ENCODE data around the gene DGKB.

The DGKB gene

DNA sequence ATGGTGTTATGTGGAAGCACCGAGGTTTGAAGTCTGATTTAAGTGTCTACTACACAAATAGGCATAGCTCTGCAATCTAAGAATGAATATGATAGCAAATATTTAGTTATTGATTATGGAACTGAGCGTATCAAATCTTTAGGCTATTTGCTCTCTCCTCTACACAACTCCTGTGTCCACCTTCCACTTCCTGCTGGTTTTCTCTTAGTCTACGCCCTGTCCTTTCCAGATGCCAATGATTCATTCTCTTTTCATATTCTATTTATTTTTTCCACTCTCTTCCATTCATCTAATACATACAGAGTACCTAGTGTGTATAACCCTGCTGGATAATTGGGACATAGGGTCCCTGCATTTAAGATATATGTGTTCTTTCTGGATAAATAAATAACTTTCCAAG is 83.7 kb downstream of the DGKB start:
- DNase-seq: no peak

DNA sequence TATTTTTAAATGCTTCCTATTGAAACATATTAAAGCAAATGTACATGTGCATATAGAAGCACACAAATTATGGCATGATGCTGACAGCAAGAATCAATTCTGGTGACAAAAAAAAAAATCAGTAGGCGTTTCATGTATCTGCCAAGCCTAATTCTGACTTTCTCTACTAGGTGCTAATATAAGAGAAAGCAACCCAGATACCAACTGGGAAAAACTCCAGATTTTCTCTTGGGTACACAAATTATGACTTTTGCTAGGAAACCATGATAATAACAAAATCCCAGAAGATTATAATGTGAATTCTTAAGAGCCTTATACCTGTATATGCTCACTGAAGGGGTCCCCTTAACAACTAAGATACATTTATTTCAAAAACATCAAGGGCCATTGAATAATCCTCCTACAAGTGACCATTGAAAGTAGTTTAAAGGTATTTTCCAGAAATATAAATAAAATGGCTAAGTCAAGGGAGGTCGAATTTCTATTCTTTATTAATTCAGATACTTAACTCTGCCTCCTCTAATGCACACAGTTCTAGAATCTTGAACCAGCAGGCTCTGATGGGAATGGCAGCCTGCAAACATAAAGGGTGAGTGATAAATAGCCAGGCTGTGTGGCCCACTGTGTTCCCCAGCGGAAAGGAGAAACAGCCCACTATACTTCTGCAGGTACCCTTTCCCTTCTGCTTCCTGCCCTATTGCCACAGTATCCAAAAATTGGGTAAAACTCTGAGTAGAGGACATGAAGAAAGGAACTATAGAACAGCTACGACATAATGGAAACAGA is 84.5 kb downstream of the DGKB start:
- no peak for DNase-seq

DNA sequence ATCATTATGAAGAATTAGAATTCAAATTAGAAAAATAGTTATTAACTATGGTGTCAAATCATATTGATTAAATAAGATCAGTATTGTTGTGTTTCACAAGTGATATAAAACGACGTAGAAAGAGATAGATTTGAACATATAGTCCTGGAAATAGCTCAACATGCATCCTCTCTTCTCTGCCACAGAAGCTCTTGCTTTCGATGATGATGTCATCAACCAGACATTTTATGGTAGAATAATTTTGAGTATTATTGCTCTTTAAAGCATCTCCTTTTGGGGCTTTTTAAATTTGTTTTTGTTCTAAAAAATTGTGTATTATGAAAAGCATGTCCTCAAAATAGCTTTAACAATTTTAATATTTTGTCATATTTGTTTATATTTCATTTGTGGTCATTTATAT is 95.0 kb downstream of the DGKB start:
- DNase-seq: no peak

DNA sequence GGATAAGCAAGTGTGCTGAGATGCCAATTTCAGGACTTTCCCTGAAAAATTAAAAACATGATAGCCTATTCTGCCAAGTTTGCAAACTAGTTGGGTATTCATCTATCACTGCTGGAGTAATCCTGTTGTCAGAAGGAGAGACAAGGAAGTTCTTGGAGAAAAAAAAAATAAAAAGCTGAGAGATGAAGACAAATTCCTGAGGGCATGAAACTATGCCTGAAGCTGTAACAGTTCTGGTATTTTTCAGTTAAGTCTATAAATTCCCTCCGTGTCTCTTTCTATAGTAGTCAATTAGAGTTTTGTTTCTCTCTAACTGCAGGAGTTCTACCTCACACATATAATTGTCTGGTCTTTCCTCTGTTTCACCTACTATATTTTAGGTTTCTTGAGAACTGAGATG is 95.7 kb downstream of the DGKB start:
- no peak for DNase-seq

DNA sequence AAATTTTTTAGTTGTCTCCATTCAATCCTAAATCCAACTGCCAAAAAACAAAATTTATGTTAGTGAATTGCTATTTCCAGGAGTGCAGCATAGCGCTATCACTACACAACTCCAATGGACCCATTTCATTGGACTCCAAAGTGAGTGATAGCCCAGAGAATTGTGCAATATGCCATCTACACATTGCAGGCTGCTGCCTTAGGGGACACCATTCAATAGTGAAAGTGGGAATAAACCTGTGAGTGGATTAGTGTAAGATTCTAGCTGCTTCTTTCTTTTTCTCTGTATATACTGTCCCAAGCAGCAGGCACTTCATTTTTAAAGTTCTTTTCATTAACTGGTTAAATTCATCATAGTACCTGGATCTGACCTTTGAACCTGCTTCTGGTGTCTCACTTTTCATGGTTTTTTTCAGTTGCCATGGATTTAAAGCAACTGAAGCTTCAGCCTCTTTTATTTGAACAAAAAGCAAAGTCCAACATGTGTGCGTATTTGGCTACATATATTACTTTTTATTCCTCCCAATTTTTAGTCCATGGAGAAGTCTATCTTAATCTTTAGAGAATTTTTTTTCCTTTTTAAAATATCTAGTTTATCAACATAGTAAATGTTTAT is 97.3 kb downstream of the DGKB start:
- DNase-seq: no peak

DNA sequence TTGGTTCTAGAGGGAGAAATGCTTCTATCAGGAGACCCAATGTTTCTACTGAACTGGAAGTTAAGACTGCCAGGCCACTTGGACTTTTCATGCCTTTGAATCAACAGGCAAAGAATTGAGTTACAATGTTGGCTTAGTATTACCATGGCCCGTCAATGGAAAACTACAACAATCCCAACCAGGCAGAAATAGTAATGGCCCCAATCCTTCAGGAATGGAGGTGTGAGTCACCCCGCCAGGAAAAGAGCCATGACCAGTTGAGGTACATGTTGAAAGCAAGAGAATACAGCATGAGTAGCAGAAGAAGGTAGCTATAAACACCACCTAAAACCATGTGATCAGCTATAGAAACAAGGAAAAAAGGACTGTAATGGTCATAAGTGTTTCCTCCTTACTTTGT is 101.9 kb downstream of the DGKB start:
- DNase-seq: no peak

DNA sequence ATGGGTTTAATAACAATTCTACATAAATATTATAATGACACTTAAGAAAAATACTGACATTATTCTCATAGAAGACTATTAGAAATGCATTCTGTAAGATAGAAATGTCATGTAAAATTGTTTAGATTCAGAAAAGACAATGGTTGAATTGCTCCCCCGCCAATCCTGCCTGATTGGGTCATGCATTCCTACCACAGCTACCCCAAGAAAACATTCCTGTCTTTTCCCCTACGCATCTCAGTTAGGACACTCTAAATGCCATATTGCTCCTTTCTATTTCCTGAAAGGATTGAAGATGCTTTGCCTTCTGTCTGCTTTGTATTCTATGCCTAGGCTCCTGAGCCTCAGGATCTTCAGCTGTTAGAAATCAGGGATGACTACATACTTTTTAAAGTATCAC is 109.4 kb downstream of the DGKB start:
- DNase-seq: no peak

DNA sequence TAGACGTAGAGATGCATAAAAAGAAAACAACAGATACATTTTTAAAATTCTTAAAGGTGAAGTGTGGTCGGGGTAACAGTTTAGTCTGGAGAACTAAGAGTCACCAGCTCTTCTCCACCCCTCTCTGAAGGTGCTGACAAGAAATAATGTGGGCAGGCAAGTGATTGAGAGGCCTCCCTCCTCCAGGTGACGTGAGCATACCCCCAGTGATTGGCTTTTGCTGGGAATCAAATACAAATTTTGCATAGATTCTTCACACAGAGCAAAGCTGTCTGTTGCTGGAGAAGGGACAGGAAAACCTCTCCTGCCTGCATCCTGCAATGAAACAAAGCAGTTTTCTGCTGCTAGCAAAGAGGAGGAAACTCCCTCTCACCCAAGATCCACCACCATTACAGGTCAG is 115.0 kb downstream of the DGKB start:
- no peak for DNase-seq

DNA sequence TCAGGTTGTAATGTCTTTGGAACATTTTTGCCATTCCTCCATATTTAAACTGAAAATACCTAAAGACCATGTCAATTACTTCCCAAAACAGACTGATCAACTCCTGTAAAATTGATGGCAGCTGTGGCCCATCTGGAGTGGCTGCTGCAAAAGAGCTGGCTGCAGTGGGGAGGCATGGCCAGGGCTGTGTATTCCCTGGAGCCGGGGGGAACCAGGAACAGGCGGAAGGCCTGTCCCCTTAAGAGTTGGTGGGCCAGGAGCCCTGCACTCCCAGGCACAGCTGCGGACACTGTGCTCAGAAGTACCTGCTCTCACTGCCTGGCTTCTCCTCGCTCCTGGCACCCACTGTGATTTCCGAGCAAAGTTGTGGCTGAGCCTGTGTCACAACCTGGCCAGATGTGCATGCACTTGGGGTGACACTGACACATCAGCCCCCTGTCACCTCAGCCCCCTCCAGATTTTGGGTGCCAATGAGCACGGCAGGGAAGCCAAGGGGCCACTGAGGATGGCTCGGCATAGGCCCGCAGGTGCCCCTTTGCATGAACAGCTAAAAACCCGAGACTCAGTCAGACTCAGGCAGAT is 116.1 kb downstream of the DGKB start:
- no peak for DNase-seq

DNA sequence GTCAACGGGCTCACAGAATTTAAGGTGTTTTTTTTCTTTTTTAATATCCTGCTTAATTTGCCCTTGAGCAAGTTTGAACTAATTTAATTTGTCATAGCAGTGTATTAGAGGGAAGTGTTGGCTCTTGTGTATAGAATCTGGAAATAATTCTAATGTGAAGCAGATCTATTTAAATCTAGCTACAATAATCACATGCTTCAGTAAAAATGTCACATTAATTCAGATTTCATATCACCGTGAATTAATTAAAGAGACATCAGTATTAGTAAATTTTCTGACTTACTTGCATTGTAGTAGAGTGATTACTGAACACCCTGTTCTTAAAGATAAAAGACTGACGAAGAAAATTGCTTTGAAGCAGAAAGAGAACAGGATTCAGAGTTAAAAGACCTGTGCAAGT is 124.7 kb downstream of the DGKB start:
- DNase-seq: no peak

DNA sequence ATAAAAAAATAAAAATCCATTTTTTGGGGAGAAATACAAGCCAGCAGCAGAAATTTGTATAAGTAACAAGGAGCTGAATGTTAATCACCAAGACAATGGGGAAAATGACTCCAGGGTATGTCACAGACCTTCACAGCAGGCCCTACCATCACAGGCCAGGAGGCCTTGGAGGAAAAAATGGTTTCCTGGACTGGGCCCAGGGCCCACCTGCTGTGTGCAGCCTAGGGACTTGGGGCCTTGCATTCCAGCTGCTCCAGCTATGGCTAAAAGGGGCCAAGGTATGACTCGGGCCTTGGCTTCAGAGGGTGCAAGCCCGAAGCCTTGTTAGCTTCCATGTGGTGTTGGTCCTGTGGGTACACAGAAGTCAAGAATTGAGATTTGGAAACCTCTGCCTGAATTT is 126.3 kb downstream of the DGKB start:
- DNase-seq: no peak

DNA sequence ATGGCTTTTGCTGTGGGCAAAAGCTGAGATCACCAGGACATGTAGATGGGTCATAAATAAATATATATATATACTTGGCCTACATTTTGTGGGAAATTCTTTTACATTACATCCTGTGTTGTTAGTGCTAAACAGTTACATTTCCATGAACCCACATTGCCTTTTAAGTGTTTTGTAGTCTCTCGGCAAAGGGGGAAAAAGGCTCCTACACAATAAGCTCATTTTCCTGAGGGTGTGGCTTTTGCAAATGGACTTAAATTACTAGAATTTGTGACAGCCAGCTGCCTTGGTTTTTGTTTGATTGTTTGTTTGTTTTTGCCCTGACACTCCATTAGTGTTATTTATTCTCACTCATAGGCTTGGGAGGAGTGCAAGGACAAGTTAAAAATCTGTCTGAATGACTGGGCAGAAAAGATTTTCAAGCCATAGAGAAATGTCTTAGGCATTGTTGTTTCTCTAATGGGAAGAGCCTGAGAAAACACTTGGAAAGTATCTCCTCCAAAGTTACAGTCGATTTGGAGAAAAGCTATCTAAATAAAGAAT is 128.8 kb downstream of the DGKB start:
- no peak for DNase-seq

DNA sequence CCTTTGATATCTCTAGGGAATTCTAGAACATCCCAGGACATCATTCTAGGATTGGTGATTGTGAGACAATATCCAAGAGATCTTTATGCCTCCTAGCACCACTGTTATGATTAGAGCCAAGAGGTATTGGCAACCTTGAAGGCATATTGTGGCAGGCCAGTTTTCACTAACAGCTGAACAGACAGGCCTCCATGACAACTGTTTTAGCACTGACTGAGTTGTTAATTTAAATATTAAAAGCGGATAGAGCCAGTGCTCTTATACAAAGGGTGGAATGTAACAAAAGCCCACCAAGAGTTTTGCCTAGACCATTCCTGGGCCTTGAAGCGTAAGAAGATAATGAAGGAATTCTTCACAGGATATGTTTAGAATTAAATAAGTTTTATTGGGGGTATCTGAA is 131.9 kb downstream of the DGKB start:
- no peak for DNase-seq

DNA sequence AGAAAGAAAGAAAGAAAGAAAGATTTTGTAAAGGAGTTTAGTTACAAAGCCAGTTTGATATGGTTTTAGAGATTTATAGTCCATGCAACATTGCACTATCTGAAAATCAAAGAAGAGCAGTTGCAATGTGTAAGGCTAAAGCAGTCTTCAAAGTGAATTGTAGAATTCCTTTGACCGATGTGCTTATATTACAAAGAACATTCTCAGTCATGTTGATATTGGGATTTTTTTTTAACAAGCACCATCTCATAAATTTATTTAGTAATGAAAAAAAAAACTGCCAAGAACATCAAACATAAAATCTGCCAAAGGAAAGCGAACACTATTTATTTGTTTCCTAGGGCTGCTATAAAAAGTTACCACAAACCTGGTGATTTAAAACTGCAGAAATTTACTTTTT is 133.3 kb downstream of the DGKB start:
- DNase-seq: no peak

DNA sequence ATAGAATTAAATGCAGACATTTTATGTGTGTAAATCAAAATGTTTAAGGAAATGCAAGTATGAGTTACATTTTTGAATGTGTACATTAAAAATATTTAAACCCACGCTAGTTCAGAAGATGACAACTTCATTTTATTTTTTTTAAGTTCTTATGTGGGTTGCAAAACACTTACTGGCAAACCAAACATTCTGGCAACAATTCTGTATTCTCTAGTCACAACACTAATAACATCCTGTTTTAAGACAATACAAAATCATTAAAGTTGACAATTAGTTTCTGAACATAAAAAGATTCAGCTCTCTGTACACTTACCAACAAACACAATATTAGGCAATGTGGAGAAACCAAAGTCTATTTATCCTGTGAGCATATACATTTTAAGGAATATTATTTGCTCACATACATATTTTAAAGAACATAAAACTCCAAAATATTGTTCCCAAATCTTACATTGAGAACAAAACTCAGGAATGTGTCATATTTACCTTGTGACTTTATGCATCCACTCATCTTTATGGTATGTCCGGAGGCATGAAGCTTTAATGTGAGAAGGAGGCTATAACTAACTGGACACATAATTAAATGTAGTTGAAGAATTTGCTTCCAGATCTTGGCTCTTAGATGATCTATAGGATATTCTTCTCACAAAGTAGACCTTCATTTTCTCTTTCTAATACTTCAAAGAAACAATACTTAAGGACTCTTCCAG is 134.7 kb downstream of the DGKB start:
- no peak for DNase-seq

DNA sequence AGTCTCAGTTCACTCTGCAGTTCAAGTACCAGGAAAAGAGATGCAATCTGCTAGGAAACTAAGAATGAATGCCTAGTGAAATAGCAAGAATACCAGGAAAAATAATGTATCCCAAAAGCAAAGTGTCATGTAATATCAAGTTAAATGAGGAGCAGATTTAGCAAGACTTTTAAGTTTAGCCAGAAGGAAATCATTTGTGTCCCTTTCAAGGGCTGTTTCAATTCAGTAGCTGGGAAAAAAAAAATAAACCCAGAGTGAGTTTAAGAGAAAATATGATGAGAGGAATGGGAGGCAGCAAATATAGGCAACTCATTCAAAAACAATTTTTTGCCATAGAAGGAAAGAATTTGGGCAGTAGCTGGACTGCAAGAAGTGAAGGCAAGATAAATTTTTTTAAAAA is 135.8 kb downstream of the DGKB start:
- no peak for DNase-seq

DNA sequence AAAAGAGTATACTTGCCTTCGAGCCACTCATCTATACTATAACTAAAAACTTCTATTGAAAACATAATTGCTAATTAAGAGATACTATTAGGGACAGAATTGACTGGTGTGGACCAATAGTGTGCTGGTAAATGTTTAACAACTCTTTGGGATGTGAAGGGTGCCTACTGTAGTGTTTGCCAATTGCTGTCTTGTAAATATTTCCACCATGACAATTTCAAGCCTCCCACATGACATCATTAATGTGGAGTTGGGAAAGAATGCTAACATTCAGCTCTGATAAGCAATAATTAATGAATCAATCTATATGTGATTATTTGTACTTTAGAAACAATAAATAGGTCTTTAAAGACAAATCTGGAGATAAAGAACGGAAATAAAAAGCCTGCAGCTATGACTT is 136.8 kb downstream of the DGKB start:
- DNase-seq: no peak

DNA sequence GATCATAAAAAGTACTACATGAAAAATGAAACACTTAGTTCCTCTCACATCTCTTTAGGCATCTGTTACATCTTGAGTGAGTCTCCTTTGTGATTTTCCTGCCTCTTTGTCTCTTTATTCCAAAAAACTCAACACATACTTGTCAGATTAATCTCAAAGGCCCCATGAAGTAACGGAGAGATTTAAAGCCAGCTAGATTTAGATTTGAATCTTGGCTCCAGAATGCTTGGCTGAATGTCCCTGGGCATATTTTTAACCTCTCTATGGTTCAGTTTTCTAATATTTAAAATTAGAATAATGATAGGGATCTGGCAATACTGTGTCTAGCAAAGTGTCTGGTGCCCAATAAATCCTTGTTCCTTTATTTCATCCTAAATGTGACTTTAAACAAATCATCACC is 140.0 kb downstream of the DGKB start:
- no peak for DNase-seq

DNA sequence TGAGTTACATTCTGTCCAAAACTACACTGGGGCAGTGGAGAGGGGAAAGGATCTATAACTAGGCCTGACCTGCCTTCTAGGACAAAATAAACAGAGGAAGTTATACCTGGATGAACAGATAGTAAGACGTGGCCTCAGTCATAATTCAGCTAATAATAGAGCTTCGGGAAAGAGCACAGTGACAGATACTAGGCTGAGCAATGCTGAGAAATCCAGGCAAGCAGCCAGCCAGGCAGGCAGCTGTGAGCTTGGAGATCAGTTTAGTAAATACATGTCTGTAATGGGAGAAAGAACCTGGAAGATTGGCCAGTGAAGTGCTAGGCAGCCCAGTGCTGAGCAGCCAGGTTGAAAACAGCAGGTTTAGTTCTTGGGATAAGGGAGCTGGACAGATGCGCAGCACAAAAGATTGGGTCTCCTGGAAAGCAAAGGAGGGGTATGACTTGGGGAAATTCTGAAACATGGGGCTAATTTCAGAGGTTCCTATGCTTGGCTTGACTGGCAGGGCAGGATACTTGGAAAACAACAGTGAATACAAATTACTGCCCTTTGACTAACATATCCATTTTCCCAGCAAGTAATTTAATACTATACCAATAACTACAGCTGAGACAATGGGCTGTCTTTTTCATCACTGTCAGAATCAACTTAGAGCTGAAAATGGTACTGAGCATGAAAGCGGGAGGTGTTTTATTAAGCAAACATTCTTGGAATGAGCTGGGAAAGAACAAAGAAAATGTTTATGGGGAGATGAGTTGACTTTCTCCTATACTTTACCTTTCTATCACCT is 140.8 kb downstream of the DGKB start:
- DNase-seq: no peak

DNA sequence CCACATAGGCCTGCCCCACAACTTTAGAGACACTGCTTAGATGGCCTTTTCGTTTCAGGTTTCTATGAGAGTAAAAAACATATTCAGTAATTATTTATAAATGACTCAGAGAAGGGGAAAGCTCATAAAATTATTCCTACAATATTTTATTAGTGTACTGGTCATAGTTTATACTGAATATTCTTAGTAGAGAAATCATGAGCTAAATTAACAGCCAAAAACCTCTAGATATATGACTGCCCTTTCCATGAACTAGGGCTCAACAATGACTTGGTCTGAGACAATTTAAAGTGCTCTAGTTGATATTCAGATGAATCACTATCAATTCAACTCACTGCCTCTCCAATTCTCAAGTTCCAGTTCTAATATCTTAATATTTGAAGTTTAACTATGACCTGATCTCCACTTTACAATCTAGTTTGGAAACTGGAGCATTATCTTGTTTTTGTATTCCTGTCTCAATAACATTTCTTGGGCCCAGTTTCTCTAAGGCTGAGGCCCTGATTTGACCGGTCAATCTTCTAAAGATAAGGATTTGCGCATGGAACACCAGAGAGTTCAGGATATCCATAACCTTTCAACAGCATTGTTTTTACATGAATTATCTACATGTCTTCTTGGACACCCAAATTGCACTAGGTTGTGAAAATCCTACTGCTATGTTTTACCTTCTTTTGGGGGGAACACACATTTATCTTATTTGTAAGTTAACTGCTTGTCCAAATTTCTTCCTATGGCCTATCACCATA is 141.6 kb downstream of the DGKB start:
- no peak for DNase-seq

DNA sequence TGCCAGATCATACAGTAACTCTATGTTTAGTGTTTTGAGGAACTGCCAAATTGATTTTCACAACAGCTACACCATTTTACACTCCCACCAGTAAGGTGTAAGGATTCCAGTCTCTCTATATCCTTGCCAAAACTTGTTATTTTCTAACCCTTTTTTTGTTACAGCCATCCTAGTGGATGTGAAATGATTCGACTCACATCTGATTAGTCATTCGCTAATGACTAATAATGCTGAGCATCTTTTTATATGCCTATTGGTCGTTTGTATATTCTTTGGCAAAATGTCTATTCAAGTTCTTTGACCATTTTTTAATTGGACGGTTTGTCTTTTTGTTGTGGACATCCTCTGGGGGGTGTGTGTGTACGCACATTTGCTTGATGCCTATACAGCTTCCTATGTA is 142.8 kb downstream of the DGKB start:
- DNase-seq: no peak

DNA sequence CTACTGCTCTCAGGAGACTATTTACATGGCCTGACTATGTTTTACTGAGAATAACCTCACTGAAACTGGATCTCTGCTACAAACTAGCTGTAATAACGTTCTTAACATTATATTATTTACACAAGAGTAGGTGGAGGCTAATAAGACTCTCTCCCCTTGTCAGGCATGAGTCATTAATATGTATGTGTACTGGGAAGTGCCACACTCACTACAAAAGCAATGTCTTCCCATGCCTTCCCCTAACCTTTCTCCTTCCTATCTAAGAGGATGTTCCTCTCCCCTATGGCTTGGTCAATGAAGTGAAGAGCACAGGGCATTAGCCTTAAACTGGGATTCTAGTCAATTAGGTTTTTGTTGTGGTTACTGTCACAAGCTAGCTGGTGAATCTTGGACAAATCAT is 147.9 kb downstream of the DGKB start:
- no peak for DNase-seq

Measured in CD4-positive, alpha-beta T cell treated with Interleukin-17A for 4 hours (primary cell).